B cell (primary cell): ENCODE measurements around the gene MYD88. TPM values are rescaled to one million over a fixed set of nuclear protein-coding genes. Genes with fewer than 3 reads are reported as not detected.
"Not testable (repeated sequence)": the region's sequence is repeated elsewhere in the genome, so short reads cannot be mapped to it uniquely, and the experiment has no call there.

Source experiments
- ATAC-seq: fragments of 200-7000 bp; cut with Tn5 transposase; one replicate; pipeline ENCODE4 v1.10.0; 2021; ENCODE audit warnings: low read depth, mild to moderate bottlenecking, moderate number of reproducible peaks, moderate library complexity
- CTCF ChIA-PET: fragments of 350-600 bp; sonication (Branson Sonifier 250); formaldehyde crosslinking; loops from one replicate; lab custom pipeline; 2021; ENCODE audit warnings: antibody characterized with exemption, inconsistent platforms; lab: Charles Lee
- POLR2A ChIA-PET: fragments of 350-600 bp; sonication (Branson Sonifier 250); formaldehyde crosslinking; loops from one replicate; lab custom pipeline; 2021; ENCODE audit warnings: antibody characterized with exemption; lab: Charles Lee
- DNase-seq: peaks from one replicate; pipeline ENCODE4 v3.0.0; 2013
- H2AFZ ChIP-seq: 2 replicates; pipeline ENCODE4 v1.6.1; 2012; ENCODE audit warnings: mild to moderate bottlenecking, low read depth, low read length; ENCODE audit not compliant: insufficient read depth, poor library complexity, severe bottlenecking
- H3K27ac ChIP-seq, 2 donors: 1 replicate in 1 of 2; 2 replicates in 1 of 2; pipeline ENCODE4 v1.5.1; 2012 to 2013; ENCODE audit warnings: low read length in 2 of 2, mild to moderate bottlenecking in 2 of 2, moderate library complexity in 1 of 2
- H3K27me3 ChIP-seq, 4 experiments: fragments of 200-600 bp in 1 of 4; sonication (generic) in 1 of 4; replicated peaks in 1 of 4; 1 replicate in 2 of 4; 2 replicates in 2 of 4; pipeline versions ENCODE4 v1.6.1 to v1.7.0; 2013 to 2016; ENCODE audit warnings: low read length in 3 of 4, mild to moderate bottlenecking in 2 of 4, mixed read lengths in 1 of 4, moderate library complexity in 1 of 4; ENCODE audit not compliant: insufficient read depth in 4 of 4, control insufficient read depth in 3 of 4; ENCODE audit errors: control extremely low read depth in 1 of 4
- H3K36me3 ChIP-seq, 2 experiments: replicated peaks in 1 of 2; 1 replicate in 1 of 2; 2 replicates in 1 of 2; pipeline versions ENCODE4 v1.6.1 to v1.7.1; 2013; ENCODE audit warnings: low read length in 1 of 2; ENCODE audit not compliant: insufficient read depth in 2 of 2, control insufficient read depth in 1 of 2; ENCODE audit errors: control extremely low read depth in 1 of 2, extremely low read depth in 1 of 2
- H3K4me1 ChIP-seq, 2 donors: fragments of 200-600 bp in 1 of 2; sonication (generic) in 1 of 2; 1 replicate in 1 of 2; 2 replicates in 1 of 2; pipeline versions ENCODE4 v1.5.1 to v1.6.1; 2013 to 2017; ENCODE audit warnings: low read length in 2 of 2; ENCODE audit not compliant: control insufficient read depth in 2 of 2, insufficient read depth in 2 of 2
- H3K4me2 ChIP-seq: replicated peaks from 2 replicates; pipeline ENCODE3; 2012; ENCODE audit warnings: mild to moderate bottlenecking, low read depth, low read length; ENCODE audit not compliant: poor library complexity, severe bottlenecking
- H3K4me3 ChIP-seq, 5 experiments: fragments of 200-600 bp in 1 of 5; sonication (generic) in 1 of 5; 1 replicate in 3 of 5; 2 replicates in 2 of 5; pipeline versions ENCODE4 v1.5.1 to v1.7.0; 2011 to 2016; ENCODE audit warnings: low read length in 4 of 5, mild to moderate bottlenecking in 4 of 5, low read depth in 2 of 5, control low read depth in 1 of 5, moderate library complexity in 1 of 5; ENCODE audit not compliant: insufficient read depth in 1 of 5; ENCODE audit errors: control extremely low read depth in 1 of 5, extremely low read depth in 1 of 5
- H3K79me2 ChIP-seq: fragments of 200-600 bp; sonication (generic); one replicate; pipeline ENCODE4 v1.6.0; 2016; ENCODE audit warnings: low read length; ENCODE audit not compliant: control insufficient read depth, insufficient read depth
- H3K9ac ChIP-seq: fragments of 200-600 bp; sonication (generic); 2 replicates; pipeline ENCODE4 v1.6.1; 2017; ENCODE audit warnings: mild to moderate bottlenecking, low read length, moderate library complexity
- H3K9me3 ChIP-seq, 3 donors: one replicate each; pipeline versions ENCODE4 v1.6.1 to v1.7.1; 2013; ENCODE audit warnings: low read length in 2 of 3; ENCODE audit not compliant: control insufficient read depth in 2 of 3, insufficient read depth in 1 of 3; ENCODE audit errors: control extremely low read depth in 1 of 3
- H4K20me1 ChIP-seq: 2 replicates; pipeline ENCODE4 v1.6.0; 2012; ENCODE audit warnings: mild to moderate bottlenecking, low read length; ENCODE audit not compliant: insufficient read depth, control insufficient read depth, poor library complexity, severe bottlenecking
- H3K27ac Mint-ChIP-seq: one replicate; pipeline ENCODE4 v1.8.0; 2021; ENCODE audit warnings: mixed read lengths
- H3K27me3 Mint-ChIP-seq: one replicate; pipeline ENCODE4 v1.8.0; 2021; ENCODE audit warnings: mixed read lengths
- H3K4me1 Mint-ChIP-seq: one replicate; pipeline ENCODE4 v1.8.0; 2021; ENCODE audit warnings: mixed read lengths
- H3K4me3 Mint-ChIP-seq: one replicate; pipeline ENCODE4 v1.8.0; 2021; ENCODE audit warnings: mixed read lengths
- H3K9me3 Mint-ChIP-seq: one replicate; pipeline ENCODE4 v1.8.0; 2022; ENCODE audit warnings: mixed read lengths; ENCODE audit not compliant: insufficient read depth
- EZH2 ChIP-seq: IDR thresholded peaks from 2 replicates; pipeline ENCODE4 v1.6.1; 2012; ENCODE audit warnings: borderline replicate concordance, low read depth, mild to moderate bottlenecking, moderate library complexity, low read length; ENCODE audit not compliant: insufficient read depth, poor library complexity, severe bottlenecking
- WGBS: methylation state at CpG from one replicate; pipeline ENCODE4 v1.1.5; 2013; ENCODE audit warnings: missing lambda C conversion rate; ENCODE audit not compliant: insufficient coverage; 5-methylcytosine and 5-hydroxymethylcytosine counted together
- intact Hi-C: fragments of 100-400 bp; cut with micrococcal nuclease; formaldehyde crosslinking; loops from one replicate; pipeline ENCODE4 v1.10.0; 2022
- polyA plus RNA-seq: library from polyadenylated mRNA; depleted of rRNA; stranded (reverse); fragments of >200 nt; gene quantifications from 2 replicates; pipeline ENCODE4 v1.2.3, GENCODE V29; 2012
- total RNA-seq, 2 donors: library from RNA; stranded (reverse); fragments of 120-200 nt in 1 of 2; gene quantifications; 1 replicate in 1 of 2; 2 replicates in 1 of 2; pipeline versions ENCODE4 v1.2.3 to v1.2.4, GENCODE V29; 2013 to 2022

Gene MYD88
- total and polyA plus RNA-seq, 2 donors (not counting 1 experiment from before 2014, with no cell fraction given): 48.0 to 52.3 TPM

DNA sequence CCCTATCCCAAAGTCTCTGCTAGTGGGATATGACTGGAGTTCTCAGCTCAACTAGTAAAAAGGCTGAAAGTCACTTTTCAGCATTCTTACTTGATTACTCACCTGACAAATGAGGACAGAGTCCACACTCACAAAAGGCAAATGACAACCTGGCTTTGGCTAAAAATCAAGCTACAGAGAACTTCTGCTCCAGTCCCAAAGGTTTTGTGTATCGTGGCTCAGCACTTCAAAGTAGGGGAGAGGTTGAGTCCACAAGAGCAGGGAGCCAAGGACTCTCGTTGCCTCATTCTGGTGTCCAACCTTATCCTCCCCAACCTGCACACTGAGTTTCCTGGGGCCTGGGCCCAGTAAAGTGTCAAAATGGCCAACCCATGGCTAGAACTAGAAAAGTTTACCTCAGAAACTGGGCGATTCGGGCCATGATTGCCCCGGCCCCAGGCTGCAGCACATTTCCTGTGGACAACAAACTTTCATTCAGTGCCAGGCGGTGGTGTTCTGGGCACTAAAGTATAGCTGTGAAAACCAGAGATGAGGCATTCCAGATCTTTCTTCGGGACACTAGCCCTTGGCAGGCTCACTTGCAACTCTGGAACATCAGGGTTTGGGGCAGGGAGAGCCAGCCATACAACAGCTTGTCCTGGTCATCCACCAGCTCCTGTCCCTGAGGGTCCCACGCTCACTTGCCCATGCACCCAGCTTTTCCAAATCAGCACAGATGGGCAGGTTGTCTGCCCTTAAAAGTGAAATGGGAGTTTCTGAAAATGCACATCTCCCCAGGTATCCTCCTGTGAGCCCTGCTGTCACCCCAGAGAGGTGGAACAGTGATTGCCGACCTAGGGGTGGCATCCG lies 4.7 kb upstream of the MYD88 start:
- H4K20me1 ChIP-seq: peaks cover 41% of the 10 kb centered on the region
- intact Hi-C loops: loop anchor here (10.0 kb wide), 1 partner anchor 971 kb away; the partner anchor contains the start of genes GORASP1 and TTC21A
- H3K9me3 ChIP-seq: no peaks in the 10 kb centered on the region
- H3K27me3 ChIP-seq: no peaks in the 10 kb centered on the region
- no peak overlapping the region for H2AFZ ChIP-seq
- ATAC-seq: no peak
- no peak overlapping the region for H3K4me2 ChIP-seq
- no peak for TF ChIP-seq EZH2
- Mint-ChIP-seq H3K9me3 (no peaks in the 10 kb centered on the region), H3K4me3 (no peak overlapping the region), H3K27me3 (no peaks in the 10 kb centered on the region), H3K27ac (no peak overlapping the region), H3K4me1 (peaks cover 38% of the 10 kb centered on the region)
- H3K27ac ChIP-seq: no peak overlapping the region
- no peak overlapping the region for H3K4me3 ChIP-seq
- peaks cover 17 to 32% of the 10 kb centered on the region in 2 donors for H3K4me1 ChIP-seq
- CTCF ChIA-PET: interaction anchor here (0.9 kb wide), 1 partner anchor 213 kb away, joined by 3 read pairs; no protein-coding TSS in a partner anchor
- peaks cover 5 to 57% of the 10 kb centered on the region in 2 experiments for H3K36me3 ChIP-seq
- peaks cover 71% of the 10 kb centered on the region for H3K79me2 ChIP-seq
- POLR2A ChIA-PET: no interaction called here
- WGBS: 98% methylated on average over 7 of the region's 10 CpGs
- no peak for DNase-seq
- no peak overlapping the region for H3K9ac ChIP-seq

DNA sequence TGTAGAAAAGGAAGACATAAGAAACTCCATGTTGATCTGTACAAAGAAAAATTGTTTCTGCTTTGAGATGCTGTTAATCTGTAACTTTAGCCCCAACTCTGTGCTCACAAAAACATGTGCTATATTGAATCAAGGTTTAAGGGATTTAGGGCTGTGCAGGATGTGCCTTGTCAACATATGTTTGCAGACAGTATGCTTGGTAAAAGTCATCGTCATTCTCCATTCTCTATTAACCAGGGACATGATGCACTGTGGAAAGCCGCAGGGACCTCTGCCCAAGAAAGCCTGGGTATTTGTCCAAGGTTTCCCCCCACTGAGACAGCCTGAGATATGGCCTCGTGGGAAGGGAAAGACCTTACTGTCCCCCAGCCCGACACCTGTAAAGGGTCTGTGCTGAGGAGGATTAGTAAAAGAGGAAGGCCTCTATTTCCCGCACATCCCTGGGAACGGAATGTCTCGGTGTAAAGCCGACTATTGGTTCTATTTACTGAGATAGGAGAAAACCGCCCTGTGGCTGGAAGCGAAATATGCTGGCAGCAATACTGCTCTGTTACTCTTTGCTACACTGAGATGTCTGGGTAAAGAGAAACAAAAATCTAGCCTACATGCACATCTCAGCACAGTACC lies 3.8 kb upstream of the MYD88 start:
- H3K4me2 ChIP-seq, H3K27me3 ChIP-seq, CTCF ChIA-PET, H3K9me3 Mint-ChIP-seq, H2AFZ ChIP-seq, H3K27me3 Mint-ChIP-seq, H3K27ac ChIP-seq, H3K9ac ChIP-seq, POLR2A ChIA-PET, ATAC-seq, H3K4me3 ChIP-seq, DNase-seq, H3K9me3 ChIP-seq: not testable (repeated sequence)
- Histone ChIP-seq H3K79me2 (peaks cover 79% of the 10 kb centered on the region), H4K20me1 (peaks cover 36% of the 10 kb centered on the region), H3K4me1 (peaks cover 22 to 38% of the 10 kb centered on the region in 2 donors), H3K36me3 (peaks cover 5 to 48% of the 10 kb centered on the region in 2 experiments)
- peak overlapping the region; percentile 92 for H3K4me3 Mint-ChIP-seq
- H3K4me1 Mint-ChIP-seq: peaks cover 47% of the 10 kb centered on the region
- WGBS: 97% methylated on average over 9 of the region's 10 CpGs
- intact Hi-C loops: loop anchor here (5.0 to 10.0 kb wide), 4 partner anchors 213 to 1273 kb away; partner anchors contain the start of genes GORASP1, RPSA, SLC25A38 and TTC21A
- peak overlapping the region; percentile 94 for H3K27ac Mint-ChIP-seq

DNA sequence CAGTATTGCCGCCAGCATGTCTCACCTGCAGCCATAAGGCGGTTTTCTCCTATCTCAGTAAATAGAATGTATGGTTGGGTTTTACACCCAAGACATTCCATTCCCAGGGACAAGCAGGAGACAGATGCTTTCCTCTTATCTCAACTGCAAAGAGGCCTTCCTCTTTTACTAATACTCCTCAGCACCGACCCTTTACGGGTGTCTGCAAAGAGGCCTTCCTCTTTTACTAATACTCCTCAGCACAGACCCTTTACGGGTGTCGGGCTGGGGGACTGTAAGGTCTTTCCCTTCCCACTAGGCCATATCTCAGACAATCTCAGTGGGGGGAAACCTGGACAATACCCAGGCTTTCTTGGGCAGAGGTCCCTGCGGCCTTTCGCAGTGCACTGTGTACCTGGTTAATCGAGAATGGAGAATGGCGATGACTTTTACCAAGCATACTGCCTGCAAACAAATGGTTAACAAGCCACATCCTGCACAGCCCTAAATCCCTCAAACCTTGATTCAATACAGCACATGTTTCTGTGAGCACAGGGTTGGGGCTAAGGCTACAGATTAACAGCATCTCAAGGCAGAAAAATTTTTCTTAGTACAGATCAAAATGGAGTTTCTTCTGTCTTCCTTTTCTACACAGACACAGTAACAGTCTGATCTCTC lies 2.7 kb upstream of the MYD88 start:
- not testable (repeated sequence) for H3K9me3 ChIP-seq, H3K27me3 Mint-ChIP-seq, H3K27me3 ChIP-seq, H3K9me3 Mint-ChIP-seq, ATAC-seq
- H3K4me3 ChIP-seq: peak overlapping the region; percentile 84 to 98 (median 92)
- H3K9ac ChIP-seq: peak overlapping the region; percentile 95
- intact Hi-C loops: loop anchor here (5.0 to 10.0 kb wide), 4 partner anchors 212 to 1272 kb away; partner anchors contain the start of genes GORASP1, RPSA, SLC25A38 and TTC21A
- peaks cover 34 to 49% of the 10 kb centered on the region in 2 donors for H3K4me1 ChIP-seq
- H3K36me3 ChIP-seq: peaks cover 1 to 38% of the 10 kb centered on the region in 2 experiments
- peaks cover 76% of the 10 kb centered on the region for H3K79me2 ChIP-seq
- CTCF ChIA-PET: interaction anchor here (1.2 to 4.9 kb wide), 3 partner anchors 12 to 161 kb away, joined by 3 to 41 read pairs (median 7); partner anchors contain the start of gene OXSR1
- POLR2A ChIA-PET: interaction anchor here (4.1 kb wide), 1 partner anchor 29 kb away, joined by 75 read pairs; the partner anchor contains the start of gene OXSR1
- WGBS: 0% methylated on average over 2 of the region's 10 CpGs
- H3K4me3 Mint-ChIP-seq: peak overlapping the region; percentile 92
- H4K20me1 ChIP-seq: peaks cover 36% of the 10 kb centered on the region
- DNase-seq: peak; percentile 47
- H3K4me2 ChIP-seq: peak overlapping the region; percentile 88
- H2AFZ ChIP-seq: peak overlapping the region; percentile 99
- H3K27ac ChIP-seq: peak overlapping the region; percentile 35 to 85
- peaks cover 56% of the 10 kb centered on the region for H3K4me1 Mint-ChIP-seq
- H3K27ac Mint-ChIP-seq: peak overlapping the region; percentile 94
